ENCODE data around the gene CHRNA3.

DNA sequence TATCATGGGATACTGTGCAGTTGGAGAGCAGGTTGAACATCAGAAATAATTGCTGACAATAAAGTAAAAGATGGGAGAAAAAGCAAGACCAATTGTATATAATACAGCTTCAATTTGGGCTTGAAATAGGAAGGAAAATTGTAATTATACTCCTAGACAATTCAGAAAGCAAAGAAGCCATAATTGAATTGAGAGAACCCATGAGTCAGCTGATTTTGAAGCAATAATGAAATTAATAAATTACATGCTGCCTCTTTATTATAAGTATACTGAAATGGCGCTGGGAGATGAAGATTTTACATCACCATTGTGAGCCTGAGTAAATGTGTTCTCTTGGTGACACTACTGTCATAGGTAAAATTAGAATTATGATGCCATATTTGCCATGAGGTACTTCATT is 23.2 kb downstream of the CHRNA3 start:
- TF ChIP-seq POLR2A (IDR thresholded peaks at IDR 0.05), result no peak
- TF ChIP-seq POLR2AphosphoS5 (IDR thresholded peaks at IDR 0.05), result no peak
- TF ChIP-seq, protein P1, sequence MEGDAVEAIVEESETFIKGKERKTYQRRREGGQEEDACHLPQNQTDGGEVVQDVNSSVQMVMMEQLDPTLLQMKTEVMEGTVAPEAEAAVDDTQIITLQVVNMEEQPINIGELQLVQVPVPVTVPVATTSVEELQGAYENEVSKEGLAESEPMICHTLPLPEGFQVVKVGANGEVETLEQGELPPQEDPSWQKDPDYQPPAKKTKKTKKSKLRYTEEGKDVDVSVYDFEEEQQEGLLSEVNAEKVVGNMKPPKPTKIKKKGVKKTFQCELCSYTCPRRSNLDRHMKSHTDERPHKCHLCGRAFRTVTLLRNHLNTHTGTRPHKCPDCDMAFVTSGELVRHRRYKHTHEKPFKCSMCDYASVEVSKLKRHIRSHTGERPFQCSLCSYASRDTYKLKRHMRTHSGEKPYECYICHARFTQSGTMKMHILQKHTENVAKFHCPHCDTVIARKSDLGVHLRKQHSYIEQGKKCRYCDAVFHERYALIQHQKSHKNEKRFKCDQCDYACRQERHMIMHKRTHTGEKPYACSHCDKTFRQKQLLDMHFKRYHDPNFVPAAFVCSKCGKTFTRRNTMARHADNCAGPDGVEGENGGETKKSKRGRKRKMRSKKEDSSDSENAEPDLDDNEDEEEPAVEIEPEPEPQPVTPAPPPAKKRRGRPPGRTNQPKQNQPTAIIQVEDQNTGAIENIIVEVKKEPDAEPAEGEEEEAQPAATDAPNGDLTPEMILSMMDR (IDR thresholded peaks at IDR 0.05), result no peak
- no peak for TF ChIP-seq EP300 (IDR thresholded peaks at IDR 0.05; ENCODE audit: low read depth)

All from transverse colon (tissue), 4 donors.